ENCODE measurements around the gene NR0B1.

The NR0B1 gene

GRCh38 chrX:30282527-30282926 is 26.7 kb downstream of the NR0B1 start:
- TF ChIP-seq FOXP2 (optimal IDR thresholded peaks at IDR 0.05; ENCODE audit: borderline replicate concordance, extremely low read depth, extremely low read length, insufficient read depth) (no peak), SIN3A (IDR thresholded peaks at IDR 0.05; ENCODE audit: borderline replicate concordance, insufficient read depth, low read length) (no peak), POLR2AphosphoS5 (IDR thresholded peaks at IDR 0.05; ENCODE audit: low read depth, low read length) (no peak), TAF1 (IDR thresholded peaks at IDR 0.05; ENCODE audit: borderline replicate concordance, insufficient read depth, low read length) (no peak)
- TF ChIP-seq, protein P1, sequence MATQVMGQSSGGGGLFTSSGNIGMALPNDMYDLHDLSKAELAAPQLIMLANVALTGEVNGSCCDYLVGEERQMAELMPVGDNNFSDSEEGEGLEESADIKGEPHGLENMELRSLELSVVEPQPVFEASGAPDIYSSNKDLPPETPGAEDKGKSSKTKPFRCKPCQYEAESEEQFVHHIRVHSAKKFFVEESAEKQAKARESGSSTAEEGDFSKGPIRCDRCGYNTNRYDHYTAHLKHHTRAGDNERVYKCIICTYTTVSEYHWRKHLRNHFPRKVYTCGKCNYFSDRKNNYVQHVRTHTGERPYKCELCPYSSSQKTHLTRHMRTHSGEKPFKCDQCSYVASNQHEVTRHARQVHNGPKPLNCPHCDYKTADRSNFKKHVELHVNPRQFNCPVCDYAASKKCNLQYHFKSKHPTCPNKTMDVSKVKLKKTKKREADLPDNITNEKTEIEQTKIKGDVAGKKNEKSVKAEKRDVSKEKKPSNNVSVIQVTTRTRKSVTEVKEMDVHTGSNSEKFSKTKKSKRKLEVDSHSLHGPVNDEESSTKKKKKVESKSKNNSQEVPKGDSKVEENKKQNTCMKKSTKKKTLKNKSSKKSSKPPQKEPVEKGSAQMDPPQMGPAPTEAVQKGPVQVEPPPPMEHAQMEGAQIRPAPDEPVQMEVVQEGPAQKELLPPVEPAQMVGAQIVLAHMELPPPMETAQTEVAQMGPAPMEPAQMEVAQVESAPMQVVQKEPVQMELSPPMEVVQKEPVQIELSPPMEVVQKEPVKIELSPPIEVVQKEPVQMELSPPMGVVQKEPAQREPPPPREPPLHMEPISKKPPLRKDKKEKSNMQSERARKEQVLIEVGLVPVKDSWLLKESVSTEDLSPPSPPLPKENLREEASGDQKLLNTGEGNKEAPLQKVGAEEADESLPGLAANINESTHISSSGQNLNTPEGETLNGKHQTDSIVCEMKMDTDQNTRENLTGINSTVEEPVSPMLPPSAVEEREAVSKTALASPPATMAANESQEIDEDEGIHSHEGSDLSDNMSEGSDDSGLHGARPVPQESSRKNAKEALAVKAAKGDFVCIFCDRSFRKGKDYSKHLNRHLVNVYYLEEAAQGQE (IDR thresholded peaks at IDR 0.05; ENCODE audit: insufficient read depth in 1 of 2, low read depth in 2 of 2, low read length in 2 of 2): no peak

- TF ChIP-seq TAF1 (IDR thresholded peaks at IDR 0.05; ENCODE audit: borderline replicate concordance, insufficient read depth, low read length) (no peak), SIN3A (IDR thresholded peaks at IDR 0.05; ENCODE audit: borderline replicate concordance, insufficient read depth, low read length) (no peak), FOXP2 (optimal IDR thresholded peaks at IDR 0.05; ENCODE audit: borderline replicate concordance, extremely low read depth, extremely low read length, insufficient read depth) (no peak), POLR2AphosphoS5 (IDR thresholded peaks at IDR 0.05; ENCODE audit: low read depth, low read length) (no peak)
Observed at GRCh38 chrX:30280428-30280827, 28.8 kb downstream of the NR0B1 start.

GRCh38 chrX:30278365-30278764 is 30.8 kb downstream of the NR0B1 start:
- TF ChIP-seq FOXP2 (optimal IDR thresholded peaks at IDR 0.05; ENCODE audit: borderline replicate concordance, extremely low read depth, extremely low read length, insufficient read depth): no peak
- TF ChIP-seq, protein P1 (IDR thresholded peaks at IDR 0.05; ENCODE audit: insufficient read depth in 1 of 2, low read depth in 2 of 2, low read length in 2 of 2): no peak
- no peak for TF ChIP-seq TAF1 (IDR thresholded peaks at IDR 0.05; ENCODE audit: borderline replicate concordance, insufficient read depth, low read length)
- TF ChIP-seq SIN3A (IDR thresholded peaks at IDR 0.05; ENCODE audit: borderline replicate concordance, insufficient read depth, low read length): no peak
- TF ChIP-seq POLR2AphosphoS5 (IDR thresholded peaks at IDR 0.05; ENCODE audit: low read depth, low read length): no peak

DNA sequence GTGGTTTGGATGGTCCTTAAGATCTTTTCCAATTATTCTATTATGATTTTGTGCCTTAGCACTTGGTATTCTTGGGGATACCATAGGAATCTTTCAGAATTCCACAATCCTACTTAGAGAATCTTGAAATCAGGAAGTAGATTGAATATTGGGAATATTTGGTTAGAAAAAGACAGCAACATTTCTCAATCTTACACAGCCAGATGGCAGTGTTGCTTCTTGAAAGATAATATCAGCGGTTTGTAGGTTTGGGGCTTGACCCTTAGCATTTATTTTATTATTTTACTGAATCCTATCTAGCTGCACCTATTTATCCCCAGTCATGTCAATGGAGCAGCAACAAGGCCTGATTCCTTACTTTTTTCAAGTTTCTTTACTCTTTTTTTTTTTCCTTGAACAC is 33.7 kb downstream of the NR0B1 start:
- no peak for TF ChIP-seq TAF1 (IDR thresholded peaks at IDR 0.05; ENCODE audit: borderline replicate concordance, insufficient read depth, low read length)
- no peak for TF ChIP-seq SIN3A (IDR thresholded peaks at IDR 0.05; ENCODE audit: borderline replicate concordance, insufficient read depth, low read length)
- TF ChIP-seq, protein P1 (IDR thresholded peaks at IDR 0.05; ENCODE audit: insufficient read depth in 1 of 2, low read depth in 2 of 2, low read length in 2 of 2): no peak
- TF ChIP-seq FOXP2 (optimal IDR thresholded peaks at IDR 0.05; ENCODE audit: borderline replicate concordance, extremely low read depth, extremely low read length, insufficient read depth): no peak
- no peak for TF ChIP-seq POLR2AphosphoS5 (IDR thresholded peaks at IDR 0.05; ENCODE audit: low read depth, low read length)

DNA sequence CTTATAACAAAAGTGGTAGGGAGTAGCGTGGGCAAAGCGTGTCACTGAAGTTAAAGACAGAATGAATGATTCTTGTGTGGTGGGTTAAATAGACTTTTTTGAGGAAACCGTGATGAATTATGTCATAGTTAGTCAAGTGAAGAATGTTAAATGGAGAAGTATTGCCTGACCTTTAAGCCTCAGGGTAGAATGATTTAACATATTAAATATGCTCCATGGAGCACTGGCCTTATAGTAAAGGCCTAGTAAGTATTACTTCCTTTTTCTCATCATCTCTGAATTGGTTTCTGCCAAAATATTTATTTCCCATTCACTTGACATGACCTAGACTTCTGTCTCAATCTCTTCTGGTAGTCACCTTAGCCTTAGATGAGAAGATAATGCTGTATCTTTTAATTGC is 38.6 kb downstream of the NR0B1 start:
- TF ChIP-seq SIN3A (IDR thresholded peaks at IDR 0.05; ENCODE audit: borderline replicate concordance, insufficient read depth, low read length) (no peak), POLR2AphosphoS5 (IDR thresholded peaks at IDR 0.05; ENCODE audit: low read depth, low read length) (no peak), FOXP2 (optimal IDR thresholded peaks at IDR 0.05; ENCODE audit: borderline replicate concordance, extremely low read depth, extremely low read length, insufficient read depth) (no peak), TAF1 (IDR thresholded peaks at IDR 0.05; ENCODE audit: borderline replicate concordance, insufficient read depth, low read length) (no peak)
- TF ChIP-seq, protein P1 (IDR thresholded peaks at IDR 0.05; ENCODE audit: insufficient read depth in 1 of 2, low read depth in 2 of 2, low read length in 2 of 2): no peak
